WI38 (cell line): ENCODE data around the gene FUBP3.

Experiments used
- H3K4me3 ChIP-seq: 2 replicates; pipeline ENCODE4 v1.5.1; 2011; ENCODE audit warnings: low read depth, mild to moderate bottlenecking, control low read depth, low read length
- TF ChIP-seq, protein P1 (sequence below): IDR thresholded peaks from 2 replicates; pipeline ENCODE4 v1.5.1; 2012; ENCODE audit warnings: low read depth, mild to moderate bottlenecking, control low read depth, low read length

The FUBP3 gene

DNA sequence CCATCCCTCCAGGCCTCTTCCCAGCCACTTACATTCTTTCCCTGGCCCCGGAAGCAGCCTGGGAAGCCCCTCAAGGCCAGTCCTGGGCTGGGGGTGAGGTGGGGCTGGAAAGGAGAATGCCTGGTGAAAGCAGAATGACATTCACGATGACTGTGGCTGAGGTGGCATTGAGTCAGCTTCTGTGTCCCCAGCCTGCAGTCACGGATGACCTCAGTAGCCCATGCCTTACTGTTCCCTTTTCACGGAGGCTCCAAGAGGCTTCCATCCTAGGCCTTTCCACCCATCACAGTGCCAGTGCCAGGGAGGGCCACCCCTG is 87.7 kb downstream of the FUBP3 start:
- TF ChIP-seq, protein P1, sequence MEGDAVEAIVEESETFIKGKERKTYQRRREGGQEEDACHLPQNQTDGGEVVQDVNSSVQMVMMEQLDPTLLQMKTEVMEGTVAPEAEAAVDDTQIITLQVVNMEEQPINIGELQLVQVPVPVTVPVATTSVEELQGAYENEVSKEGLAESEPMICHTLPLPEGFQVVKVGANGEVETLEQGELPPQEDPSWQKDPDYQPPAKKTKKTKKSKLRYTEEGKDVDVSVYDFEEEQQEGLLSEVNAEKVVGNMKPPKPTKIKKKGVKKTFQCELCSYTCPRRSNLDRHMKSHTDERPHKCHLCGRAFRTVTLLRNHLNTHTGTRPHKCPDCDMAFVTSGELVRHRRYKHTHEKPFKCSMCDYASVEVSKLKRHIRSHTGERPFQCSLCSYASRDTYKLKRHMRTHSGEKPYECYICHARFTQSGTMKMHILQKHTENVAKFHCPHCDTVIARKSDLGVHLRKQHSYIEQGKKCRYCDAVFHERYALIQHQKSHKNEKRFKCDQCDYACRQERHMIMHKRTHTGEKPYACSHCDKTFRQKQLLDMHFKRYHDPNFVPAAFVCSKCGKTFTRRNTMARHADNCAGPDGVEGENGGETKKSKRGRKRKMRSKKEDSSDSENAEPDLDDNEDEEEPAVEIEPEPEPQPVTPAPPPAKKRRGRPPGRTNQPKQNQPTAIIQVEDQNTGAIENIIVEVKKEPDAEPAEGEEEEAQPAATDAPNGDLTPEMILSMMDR = no peak
- H3K4me3 ChIP-seq = no peak overlapping the region

DNA sequence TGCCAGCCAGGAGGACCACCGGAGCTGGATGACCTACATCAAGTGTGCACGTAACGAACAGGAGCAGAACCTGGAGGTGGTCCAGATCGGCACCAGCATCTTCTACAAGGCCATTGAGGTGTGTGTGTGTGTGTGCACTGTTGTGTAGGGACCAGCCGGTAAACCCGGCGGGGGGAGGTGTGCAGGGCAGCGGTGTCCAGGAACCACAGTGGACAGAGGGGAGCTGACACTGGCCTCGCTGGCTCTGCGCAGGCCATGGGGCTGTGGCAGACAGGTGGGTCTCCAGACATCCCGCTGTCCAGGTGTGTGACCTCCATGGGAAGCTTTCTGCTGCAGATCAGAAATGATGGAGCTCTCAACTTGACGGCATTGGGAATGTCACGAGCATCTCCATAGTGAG is 88.8 kb downstream of the FUBP3 start:
- TF ChIP-seq, protein P1 = no peak
- H3K4me3 ChIP-seq = no peak overlapping the region

DNA sequence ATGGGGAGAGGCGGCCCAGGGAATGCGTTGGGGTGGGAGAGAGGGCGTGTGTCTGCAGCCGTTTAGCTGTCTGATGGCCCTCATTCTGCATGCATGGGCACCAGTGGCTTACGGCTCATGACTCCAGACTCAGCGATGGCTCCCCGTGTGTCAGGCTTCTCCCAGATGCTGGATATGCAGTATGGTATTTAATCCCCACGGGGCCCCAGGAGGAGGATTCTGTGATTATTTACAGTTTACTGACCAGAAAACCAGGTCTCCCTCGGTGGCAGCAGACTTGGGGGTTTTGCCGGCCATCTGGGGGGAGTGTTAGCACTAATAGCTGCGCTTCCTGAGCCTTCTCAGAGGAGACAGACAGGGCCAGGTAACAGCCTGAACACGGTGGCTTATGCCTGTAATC is 89.3 kb downstream of the FUBP3 start:
- H3K4me3 ChIP-seq = no peak overlapping the region
- TF ChIP-seq, protein P1 = no peak

DNA sequence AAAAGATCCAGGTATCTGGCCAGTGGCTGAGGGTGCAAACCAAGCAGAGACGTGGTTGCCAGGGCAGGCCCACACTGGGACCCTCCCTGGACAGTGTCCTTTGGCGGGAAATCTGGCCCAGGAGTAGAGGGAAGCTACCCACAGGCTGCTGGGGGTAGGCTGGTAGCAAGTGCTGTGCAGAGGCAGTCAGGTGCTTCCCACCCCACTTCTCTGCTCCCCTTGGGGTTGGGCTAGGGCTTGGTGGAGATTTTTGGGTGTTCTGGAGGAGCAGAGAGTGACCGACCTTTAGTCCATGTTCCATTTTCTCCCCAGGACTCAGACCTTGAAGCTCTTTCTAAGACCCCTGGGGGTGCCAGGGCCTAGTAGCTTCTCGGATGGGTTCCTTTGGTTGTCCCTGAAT is 90.6 kb downstream of the FUBP3 start:
- TF ChIP-seq, protein P1 = no peak
- H3K4me3 ChIP-seq = no peak overlapping the region

DNA sequence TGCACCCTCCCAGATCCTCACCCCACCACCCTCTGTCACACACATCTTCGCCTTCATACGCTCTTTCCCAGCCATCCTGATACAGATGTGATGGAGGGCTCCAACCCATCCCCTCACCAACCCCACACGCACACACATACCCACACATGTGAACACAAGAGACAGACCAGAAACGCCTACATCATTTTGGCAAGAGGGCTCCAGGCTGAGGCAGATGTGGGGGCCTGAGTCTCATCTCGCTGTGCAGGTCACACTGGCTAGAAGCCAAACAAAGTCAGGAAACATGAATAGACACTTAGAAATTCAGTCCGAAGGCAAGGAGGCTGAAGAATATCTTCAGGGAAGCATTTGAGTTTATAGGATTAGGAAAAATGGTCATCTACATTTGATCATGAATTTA is 91.3 kb downstream of the FUBP3 start:
- TF ChIP-seq, protein P1 = no peak
- no peak overlapping the region for H3K4me3 ChIP-seq

DNA sequence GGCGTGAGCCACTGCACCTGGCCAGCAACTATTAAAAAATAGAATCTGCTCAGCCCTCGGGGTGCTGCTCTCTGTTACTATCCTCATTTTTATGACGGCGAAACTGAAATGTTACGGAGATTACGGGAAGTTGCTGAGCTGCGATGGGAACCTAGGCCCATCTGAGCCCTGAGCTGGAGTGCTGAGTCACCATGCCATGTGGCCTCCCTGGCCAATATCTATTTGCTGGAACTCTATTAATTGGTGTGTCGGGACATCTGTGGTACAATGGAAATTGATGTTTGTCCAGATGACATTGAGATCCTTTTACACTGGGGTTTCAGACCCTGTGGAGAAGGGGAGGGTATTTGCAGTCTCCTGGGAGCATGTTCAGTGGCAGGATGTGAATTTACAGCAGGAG is 93.1 kb downstream of the FUBP3 start:
- TF ChIP-seq, protein P1 = no peak
- no peak overlapping the region for H3K4me3 ChIP-seq

DNA sequence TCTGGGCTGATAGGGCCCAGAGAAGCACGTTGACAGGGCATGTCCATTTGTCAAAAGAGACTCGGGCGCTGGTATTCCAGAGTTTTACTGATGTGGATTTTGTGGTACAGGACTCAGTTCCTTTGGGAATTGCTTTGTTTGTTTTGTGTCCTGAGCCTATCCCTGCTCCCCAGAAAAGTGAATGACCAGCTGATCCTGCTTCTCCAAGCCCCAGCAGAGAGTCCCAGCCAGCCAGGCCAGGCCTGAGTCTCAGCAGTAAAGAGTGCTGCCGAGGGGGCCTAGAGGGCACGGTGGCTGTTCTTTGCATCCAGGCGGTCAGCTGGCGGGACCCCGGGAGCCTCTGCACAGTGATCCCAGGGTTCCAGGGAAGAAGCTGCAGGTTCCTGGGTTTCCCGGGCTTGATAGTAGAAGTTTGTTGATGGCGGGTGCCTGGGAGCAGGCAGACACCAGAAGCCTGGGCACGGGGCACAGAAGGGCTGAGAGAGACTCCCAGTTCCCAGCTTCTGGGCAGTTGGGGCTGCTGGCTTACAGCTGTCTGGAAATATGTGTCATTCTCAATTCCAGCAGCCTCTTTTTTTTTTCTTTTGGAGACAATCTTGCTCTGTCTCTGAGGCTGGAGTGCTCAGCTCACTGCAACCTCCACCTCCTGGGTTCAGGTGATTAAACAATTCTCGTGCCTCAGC is 93.7 kb downstream of the FUBP3 start:
- H3K4me3 ChIP-seq = no peak overlapping the region
- TF ChIP-seq, protein P1 = no peak
